DND-41 (cell line): ENCODE data around the gene MRPL14.

Experiments
- ATAC-seq: fragments of 200-7000 bp; cut with Tn5 transposase; 3 replicates; pipeline ENCODE4 v1.9.1; 2021; ENCODE audit warnings: low read depth; ENCODE audit not compliant: insufficient read depth
- DNase-seq: peaks from one replicate; pipeline ENCODE4 v3.0.0-alpha.2; 2020
- H2AFZ ChIP-seq: 2 replicates; pipeline ENCODE4 v1.6.0; 2012; ENCODE audit warnings: low read depth, low read length
- H3K27ac ChIP-seq: 2 replicates; pipeline ENCODE4 v1.5.1; 2012; ENCODE audit warnings: low read length, inconsistent platforms
- H3K27me3 ChIP-seq: fragments of 200-600 bp; sonication (generic); 2 replicates; pipeline ENCODE4 v1.6.0; 2012; ENCODE audit warnings: low read length, mild to moderate bottlenecking, inconsistent platforms; ENCODE audit not compliant: insufficient read depth, poor library complexity
- H3K36me3 ChIP-seq: 2 replicates; pipeline ENCODE4 v1.5.1; 2012; ENCODE audit warnings: low read length, inconsistent platforms; ENCODE audit not compliant: insufficient read depth
- H3K4me1 ChIP-seq: 2 replicates; pipeline ENCODE4 v1.5.1; 2012; ENCODE audit warnings: mild to moderate bottlenecking, low read length; ENCODE audit not compliant: insufficient read depth
- H3K4me2 ChIP-seq: 2 replicates; pipeline ENCODE4 v1.6.0; 2012; ENCODE audit warnings: mild to moderate bottlenecking, moderate library complexity, low read length, inconsistent platforms; ENCODE audit not compliant: insufficient read depth
- H3K4me3 ChIP-seq, 2 experiments: fragments of 200-600 bp in 1 of 2; shearing (Covaris generic) in 1 of 2; 2 replicates each; pipeline ENCODE4 v1.5.1; 2012 to 2016; ENCODE audit warnings: inconsistent platforms in 2 of 2, low read length in 2 of 2, mild to moderate bottlenecking in 2 of 2, low read depth in 1 of 2, moderate library complexity in 1 of 2
- H3K79me2 ChIP-seq: 2 replicates; pipeline ENCODE4 v1.6.0; 2012; ENCODE audit warnings: low read length, inconsistent platforms; ENCODE audit not compliant: insufficient read depth
- H3K9ac ChIP-seq: 2 replicates; pipeline ENCODE4 v1.6.0; 2012; ENCODE audit warnings: low read depth, mild to moderate bottlenecking, inconsistent platforms, low read length, moderate library complexity
- H3K9me3 ChIP-seq: 2 replicates; pipeline ENCODE4 v1.5.1; 2012; ENCODE audit warnings: low read length, moderate library complexity, mild to moderate bottlenecking, inconsistent platforms; ENCODE audit not compliant: insufficient read depth, severe bottlenecking
- H4K20me1 ChIP-seq: 2 replicates; pipeline ENCODE4 v1.6.0; 2012; ENCODE audit warnings: low read length; ENCODE audit not compliant: insufficient read depth
- CTCF ChIP-seq: IDR thresholded peaks from 2 replicates; pipeline ENCODE4 v1.5.1; 2012; ENCODE audit warnings: borderline replicate concordance, low read length, moderate library complexity, mild to moderate bottlenecking; ENCODE audit not compliant: poor library complexity, severe bottlenecking; ENCODE audit errors: extremely low read depth
- EZH2 ChIP-seq: IDR thresholded peaks from 3 replicates; pipeline ENCODE4 v1.6.1; 2012; ENCODE audit warnings: borderline replicate concordance, low read depth, mild to moderate bottlenecking, moderate library complexity, low read length, inconsistent platforms; ENCODE audit not compliant: severe bottlenecking

MRPL14 gene

GRCh38 chr6:44135875-44136274, 8.6 kb upstream of the MRPL14 start:
- Histone ChIP-seq H3K4me1 (no peaks in the 10 kb centered on the region), H3K4me3 (no peak overlapping the region), H3K4me2 (no peak overlapping the region), H3K27ac (no peak overlapping the region), H3K36me3 (peaks cover 16% of the 10 kb centered on the region; the same call in 1 of the 2 replicates), H3K9ac (no peak overlapping the region), H3K79me2 (no peaks in the 10 kb centered on the region), H3K27me3 (no peaks in the 10 kb centered on the region), H4K20me1 (peaks cover 4% of the 10 kb centered on the region; the same call in 1 of the 2 replicates), H2AFZ (no peak overlapping the region), H3K9me3 (no peaks in the 10 kb centered on the region)
- TF ChIP-seq CTCF (no peak), EZH2 (no peak)
- ATAC-seq (no peak), DNase-seq (no peak)

GRCh38 chr6:44135173-44135758, 8.0 kb upstream of the MRPL14 start:
- Histone ChIP-seq H3K9ac (no peak overlapping the region), H3K36me3 (peaks cover 10% of the 10 kb centered on the region; the same call in 1 of the 2 replicates), H3K79me2 (no peaks in the 10 kb centered on the region), H3K27me3 (no peaks in the 10 kb centered on the region), H3K4me3 (no peak overlapping the region), H3K9me3 (no peaks in the 10 kb centered on the region), H4K20me1 (peaks cover 4% of the 10 kb centered on the region; the same call in 1 of the 2 replicates), H2AFZ (no peak overlapping the region), H3K27ac (no peak overlapping the region), H3K4me2 (no peak overlapping the region), H3K4me1 (no peaks in the 10 kb centered on the region)
- ATAC-seq (no peak), DNase-seq (no peak)
- TF ChIP-seq EZH2 = no peak
- no peak for TF ChIP-seq CTCF

GRCh38 chr6:44133981-44134711, 6.9 kb upstream of the MRPL14 start:
- Histone ChIP-seq H3K36me3 (no peaks in the 10 kb centered on the region), H3K27ac (no peak overlapping the region), H3K27me3 (no peaks in the 10 kb centered on the region), H4K20me1 (peaks cover 8% of the 10 kb centered on the region), H3K79me2 (no peaks in the 10 kb centered on the region), H3K4me1 (no peaks in the 10 kb centered on the region), H3K9me3 (no peaks in the 10 kb centered on the region), H2AFZ (no peak overlapping the region), H3K4me2 (no peak overlapping the region), H3K9ac (no peak overlapping the region), H3K4me3 (no peak overlapping the region)
- ATAC-seq (no peak), DNase-seq (no peak)
- TF ChIP-seq CTCF = no peak
- TF ChIP-seq EZH2 = no peak
